NOMO-1 treated with dmso at 0.1 percent for 144 hours (cell line): Measurements from ENCODE around the gene GSG1L.
"Not testable (repeated sequence)": the region's sequence is repeated elsewhere in the genome, so short reads cannot be mapped to it uniquely, and the experiment has no call there.

ENCODE experiments used
- DNase-seq: peaks from one replicate; lab custom pipeline; 2025; ENCODE audit not compliant: unreplicated experiment; lab: John Stamatoyannopoulos, UW

GSG1L gene

GRCh38 chr16:27911486-27911885 lies 152.0 kb downstream of the GSG1L start:
- DNase-seq: no peak

- no peak for DNase-seq
These were observed 156.0 kb downstream of the GSG1L start for GRCh38 chr16:27907457-27907972.

- DNase-seq: no peak
These were observed 156.6 kb downstream of the GSG1L start for GRCh38 chr16:27906883-27907282.

GRCh38 chr16:27903046-27903655 lies 160.4 kb downstream of the GSG1L start:
- no peak for DNase-seq

- no peak for DNase-seq
These were observed 161.0 kb downstream of the GSG1L start for GRCh38 chr16:27902551-27902950.

- DNase-seq: no peak
These were observed 161.6 kb downstream of the GSG1L start for GRCh38 chr16:27901956-27902355.

GRCh38 chr16:27899736-27900135 lies 163.8 kb downstream of the GSG1L start:
- DNase-seq: no peak

- no peak for DNase-seq
These were observed 169.1 kb downstream of the GSG1L start for GRCh38 chr16:27894386-27894785.

- DNase-seq: no peak
These were observed 170.6 kb downstream of the GSG1L start for GRCh38 chr16:27892879-27893278.

- DNase-seq: no peak
These were observed 172.6 kb downstream of the GSG1L start for GRCh38 chr16:27890866-27891265.

- no peak for DNase-seq
These were observed 173.5 kb downstream of the GSG1L start for GRCh38 chr16:27890006-27890405.

GRCh38 chr16:27883576-27883975 lies 179.9 kb downstream of the GSG1L start:
- no peak for DNase-seq

GRCh38 chr16:27880287-27880686 lies 183.2 kb downstream of the GSG1L start:
- no peak for DNase-seq

GRCh38 chr16:27879601-27880247 lies 183.8 kb downstream of the GSG1L start:
- DNase-seq: no peak

GRCh38 chr16:27872627-27873026 lies 190.9 kb downstream of the GSG1L start:
- not testable (repeated sequence) for DNase-seq

GRCh38 chr16:27870116-27870798 lies 193.3 kb downstream of the GSG1L start:
- DNase-seq: no peak

GRCh38 chr16:27869411-27869810 lies 194.1 kb downstream of the GSG1L start:
- DNase-seq: no peak

- DNase-seq: no peak
These were observed 195.3 kb downstream of the GSG1L start for GRCh38 chr16:27868180-27868579.

GRCh38 chr16:27867122-27868110 lies 196.1 kb downstream of the GSG1L start:
- no peak for DNase-seq

- no peak for DNase-seq
These were observed 200.1 kb downstream of the GSG1L start for GRCh38 chr16:27863377-27863776.

GRCh38 chr16:27862953-27863352 lies 200.6 kb downstream of the GSG1L start:
- no peak for DNase-seq
